ENCODE measurements around the gene PPA1.
"Not testable (repeated sequence)": the region's sequence is repeated elsewhere in the genome, so short reads cannot be mapped to it uniquely, and the experiment has no call there.

The PPA1 gene

DNA sequence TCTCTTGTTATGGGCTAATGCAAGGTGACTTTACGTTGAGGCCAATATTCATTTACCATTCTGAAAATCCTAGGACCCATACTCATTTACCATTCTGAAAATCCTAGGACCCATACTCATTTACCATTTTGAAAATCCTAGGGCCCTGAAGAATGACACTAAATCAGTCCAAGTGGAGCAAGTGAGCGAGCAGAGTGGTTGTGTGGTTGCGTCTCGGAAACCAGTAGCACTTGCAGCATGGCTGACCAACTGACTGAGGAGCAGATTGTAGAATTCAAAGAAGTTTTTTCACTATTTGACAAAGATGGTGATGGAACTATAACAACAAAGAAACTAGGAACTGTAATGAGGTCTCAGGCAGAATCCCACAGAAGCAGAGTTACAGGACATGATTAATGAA, 69.8 kb downstream of the PPA1 start:
- DNase-seq: no peak

DNA sequence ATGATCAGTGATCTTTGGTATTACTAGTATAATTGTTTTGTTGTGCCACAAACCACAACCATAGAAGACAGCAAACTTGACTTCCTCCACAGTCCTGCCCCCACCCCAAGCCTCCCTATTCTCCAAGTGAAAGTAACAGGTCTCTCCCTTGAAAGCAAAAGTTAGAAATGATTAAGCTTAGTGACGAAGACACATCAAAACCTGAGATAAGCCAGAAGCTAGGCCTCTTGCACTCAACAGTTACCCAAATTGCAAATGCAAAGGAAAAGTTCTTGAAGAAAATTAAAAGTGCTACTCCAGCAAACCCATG, 70.4 kb downstream of the PPA1 start:
- DNase-seq: peak; percentile 65

DNA sequence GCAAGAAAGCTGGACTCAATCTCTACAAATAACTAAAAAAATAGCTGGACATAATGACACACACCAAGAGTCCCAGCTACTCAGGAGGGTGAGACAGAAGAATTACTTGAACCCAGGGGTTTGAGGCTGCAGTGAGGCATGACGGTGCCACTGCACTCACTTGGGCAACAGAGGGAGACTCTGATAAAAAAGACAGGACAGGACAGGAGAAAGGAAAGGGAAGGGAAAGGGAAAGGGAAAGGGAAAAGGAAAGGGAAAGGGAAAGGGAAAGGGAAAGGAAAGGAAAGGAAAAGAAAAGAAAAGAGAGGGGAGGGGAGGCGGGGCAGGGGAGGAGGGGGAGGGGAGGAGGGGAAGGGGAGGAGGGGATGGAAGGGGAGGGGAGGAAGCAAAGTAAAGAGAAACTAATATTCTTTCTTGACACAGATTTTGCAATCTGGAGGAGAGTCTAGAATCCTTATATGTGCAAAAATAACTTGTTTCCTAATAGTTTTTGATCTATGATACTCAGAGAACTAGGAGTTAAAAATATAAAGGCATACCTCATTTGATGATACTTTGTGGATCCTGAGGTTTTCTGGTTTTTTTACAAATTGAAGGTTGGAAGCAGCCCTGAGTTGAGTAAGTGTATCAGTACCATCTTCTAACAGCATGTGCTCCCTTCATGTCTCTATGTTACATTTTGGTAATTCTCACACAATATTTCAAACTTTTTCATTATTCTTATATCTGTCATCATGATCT, 70.9 kb downstream of the PPA1 start:
- DNase-seq: no peak

DNA sequence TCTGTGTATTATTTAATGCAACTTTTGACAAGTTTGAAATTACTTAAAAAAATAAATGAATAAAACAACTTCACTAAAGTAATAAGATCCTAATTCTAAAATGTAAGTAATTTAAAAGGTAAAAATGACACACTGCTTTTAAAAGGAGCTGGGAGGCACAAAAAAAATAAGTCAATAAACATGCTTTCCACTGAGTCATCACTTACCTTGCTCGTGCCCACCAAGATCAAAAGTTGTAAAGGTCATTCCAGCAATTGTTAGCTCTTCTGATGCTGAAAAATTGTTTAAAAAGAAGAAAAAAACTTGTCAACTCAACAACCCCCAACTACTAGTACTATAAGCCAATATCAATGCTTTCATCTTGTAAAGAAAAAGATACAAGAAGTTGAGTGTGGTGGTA, 72.4 kb downstream of the PPA1 start:
- no peak for DNase-seq

DNA sequence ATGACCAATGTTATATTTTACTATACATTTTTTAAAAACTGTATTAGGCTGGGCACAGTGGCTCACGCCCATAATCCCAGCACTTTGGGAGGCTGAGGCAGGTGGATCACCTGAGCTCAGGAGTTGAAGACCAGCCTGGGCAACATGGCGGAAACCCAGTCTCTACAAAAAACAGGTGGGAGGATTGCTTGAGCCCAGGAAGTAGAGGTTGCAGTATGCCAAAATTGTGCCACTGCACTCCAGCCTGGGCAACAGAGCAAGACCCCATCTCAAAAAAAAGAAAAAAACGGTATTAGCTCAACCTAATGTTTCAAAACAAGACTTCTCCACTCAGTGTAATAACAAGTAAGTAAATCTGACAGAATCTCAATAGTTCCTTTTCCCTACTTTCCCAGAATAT, 73.9 kb downstream of the PPA1 start:
- not testable (repeated sequence) for DNase-seq

DNA sequence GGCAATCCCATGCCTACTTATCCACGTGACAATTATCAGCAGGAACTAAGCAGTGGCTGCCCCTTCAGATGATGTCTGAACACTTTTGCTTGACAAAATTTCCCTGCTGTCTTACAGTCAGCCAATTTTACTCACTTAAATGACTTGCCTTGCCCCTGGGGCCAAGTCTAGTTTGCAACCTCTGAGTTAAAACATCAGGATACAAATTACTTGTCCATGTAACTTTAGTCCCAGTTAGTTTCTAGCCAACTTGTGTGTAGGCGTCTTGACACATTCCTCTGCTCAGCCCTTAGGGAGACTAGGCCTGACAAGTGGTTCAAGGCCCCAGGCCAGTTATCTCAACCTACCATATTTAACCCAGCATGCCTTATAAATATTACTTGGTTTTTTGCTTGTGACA, 75.1 kb downstream of the PPA1 start:
- DNase-seq: no peak

DNA sequence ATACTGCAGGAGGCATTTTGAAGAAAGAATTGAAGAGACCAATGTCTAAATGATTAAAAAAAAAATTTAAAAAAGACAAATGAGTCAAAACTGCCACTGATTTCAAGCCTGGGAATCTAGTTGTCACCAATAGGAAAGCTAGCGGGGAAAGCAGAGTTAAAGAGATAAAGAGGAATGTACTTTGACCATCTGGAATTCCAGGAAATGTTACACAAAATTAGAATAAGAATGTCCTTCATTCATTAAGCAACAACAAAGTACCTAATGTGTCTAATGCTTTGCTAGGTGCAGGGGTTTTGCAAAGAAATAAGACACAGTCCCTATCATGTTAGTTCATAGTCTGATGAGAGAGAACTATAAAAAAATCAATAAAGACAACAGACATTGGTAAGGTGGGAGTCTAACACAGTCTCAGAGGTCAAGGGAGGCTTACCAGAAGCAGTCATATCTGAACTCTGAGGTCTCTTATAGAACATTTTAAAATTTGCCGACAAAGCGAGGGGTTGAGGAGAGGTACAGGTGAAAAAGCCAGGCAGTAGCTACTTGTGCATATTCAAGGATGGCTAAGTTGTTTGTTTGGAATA, 77.9 kb downstream of the PPA1 start:
- DNase-seq: no peak
